HEK293 (cell line): Measurements from ENCODE around the gene PTPMT1.

ENCODE experiments used
- CTCF ChIP-seq: fragments of 450-650 bp; formaldehyde crosslinking; IDR thresholded peaks from 2 replicates; pipeline ENCODE4 v1.5.1; 2016; ENCODE audit warnings: missing biosample characterization, missing genetic modification characterization
- SP2 ChIP-seq: fragments of 450-650 bp; formaldehyde crosslinking; IDR thresholded peaks from 2 replicates; pipeline ENCODE4 v1.5.1; 2016; ENCODE audit warnings: missing biosample characterization, missing genetic modification characterization
- TCF7L2 ChIP-seq: IDR thresholded peaks from 2 replicates; pipeline ENCODE4 v1.6.1; 2011; ENCODE audit warnings: low read depth, mild to moderate bottlenecking, inconsistent platforms, low read length, moderate library complexity, borderline replicate concordance
- ZNF747 ChIP-seq: fragments of 450-650 bp; formaldehyde crosslinking; IDR thresholded peaks from 2 replicates; pipeline ENCODE4 v1.5.1; 2016; ENCODE audit warnings: missing biosample characterization, missing genetic modification characterization

- TF ChIP-seq CTCF (tag by site-specific recombination) (no peak), TCF7L2 (no peak), SP2 (tag by site-specific recombination) (no peak), ZNF747 (no peak)
Observed at GRCh38 chr11:47606731-47607130, 41.3 kb downstream of the PTPMT1 start.
